HG02571 (cell line): ENCODE data around the gene DQX1.

Experiments used
- ATAC-seq: cut with Tn5 transposase; IDR thresholded peaks from one replicate; pipeline ENCODE4 v1.9.1; 2021; ENCODE audit warnings: mild to moderate bottlenecking, moderate library complexity; ENCODE audit not compliant: unreplicated experiment

The DQX1 gene

GRCh38 chr2:74534411-74534810 is 8.4 kb upstream of the DQX1 start:
- ATAC-seq: no peak

DNA sequence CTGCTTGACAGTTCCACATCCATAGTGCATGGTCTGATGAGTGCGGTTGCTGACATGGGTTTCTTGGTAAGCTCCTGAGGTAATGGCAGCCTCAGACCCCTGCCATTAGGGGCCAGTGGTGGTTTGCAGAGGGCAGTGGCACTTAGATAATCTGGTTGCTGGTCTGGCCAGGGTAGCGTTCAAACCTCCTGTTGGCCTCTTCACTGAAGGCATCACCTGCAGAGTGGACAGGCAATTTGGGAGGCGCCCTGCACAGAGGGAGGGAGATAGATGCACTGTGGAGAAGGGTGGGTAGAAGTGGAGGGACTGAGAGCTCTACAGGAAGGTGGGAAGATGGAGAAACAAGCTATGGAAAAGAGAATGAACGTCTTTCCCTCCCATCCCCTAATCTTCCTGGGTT is 7.4 kb upstream of the DQX1 start:
- ATAC-seq: no peak

- ATAC-seq: no peak
These were observed 6.2 kb upstream of the DQX1 start for GRCh38 chr2:74532222-74532621.

- ATAC-seq: no peak
These were observed 5.6 kb upstream of the DQX1 start for GRCh38 chr2:74531666-74532065.

DNA sequence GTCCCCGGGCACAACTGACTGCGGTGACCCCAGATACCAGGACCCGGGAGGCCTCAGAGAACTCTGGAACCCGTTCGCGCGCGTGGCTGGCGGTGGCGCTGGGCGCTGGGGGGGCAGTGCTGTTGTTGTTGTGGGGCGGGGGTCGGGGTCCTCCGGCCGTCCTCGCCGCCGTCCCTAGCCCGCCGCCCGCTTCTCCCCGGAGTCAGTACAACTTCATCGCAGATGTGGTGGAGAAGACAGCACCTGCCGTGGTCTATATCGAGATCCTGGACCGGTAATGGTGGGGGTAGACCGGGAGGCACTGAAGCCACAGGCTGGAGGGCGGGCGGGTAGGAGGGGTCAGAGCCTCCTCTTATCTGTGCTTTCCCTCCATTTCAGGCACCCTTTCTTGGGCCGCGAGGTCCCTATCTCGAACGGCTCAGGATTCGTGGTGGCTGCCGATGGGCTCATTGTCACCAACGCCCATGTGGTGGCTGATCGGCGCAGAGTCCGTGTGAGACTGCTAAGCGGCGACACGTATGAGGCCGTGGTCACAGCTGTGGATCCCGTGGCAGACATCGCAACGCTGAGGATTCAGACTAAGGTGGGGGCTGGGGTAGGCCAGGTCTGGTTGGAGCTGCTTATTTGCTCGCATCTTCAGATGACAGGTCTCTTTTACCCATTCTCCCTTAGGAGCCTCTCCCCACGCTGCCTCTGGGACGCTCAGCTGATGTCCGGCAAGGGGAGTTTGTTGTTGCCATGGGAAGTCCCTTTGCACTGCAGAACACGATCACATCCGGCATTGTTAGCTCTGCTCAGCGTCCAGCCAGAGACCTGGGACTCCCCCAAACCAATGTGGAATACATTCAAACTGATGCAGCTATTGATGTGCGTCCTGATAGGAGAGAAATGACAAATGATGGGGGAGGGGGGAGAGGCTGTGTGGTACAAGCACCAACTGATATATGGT is 4.5 kb upstream of the DQX1 start:
- no peak for ATAC-seq

DNA sequence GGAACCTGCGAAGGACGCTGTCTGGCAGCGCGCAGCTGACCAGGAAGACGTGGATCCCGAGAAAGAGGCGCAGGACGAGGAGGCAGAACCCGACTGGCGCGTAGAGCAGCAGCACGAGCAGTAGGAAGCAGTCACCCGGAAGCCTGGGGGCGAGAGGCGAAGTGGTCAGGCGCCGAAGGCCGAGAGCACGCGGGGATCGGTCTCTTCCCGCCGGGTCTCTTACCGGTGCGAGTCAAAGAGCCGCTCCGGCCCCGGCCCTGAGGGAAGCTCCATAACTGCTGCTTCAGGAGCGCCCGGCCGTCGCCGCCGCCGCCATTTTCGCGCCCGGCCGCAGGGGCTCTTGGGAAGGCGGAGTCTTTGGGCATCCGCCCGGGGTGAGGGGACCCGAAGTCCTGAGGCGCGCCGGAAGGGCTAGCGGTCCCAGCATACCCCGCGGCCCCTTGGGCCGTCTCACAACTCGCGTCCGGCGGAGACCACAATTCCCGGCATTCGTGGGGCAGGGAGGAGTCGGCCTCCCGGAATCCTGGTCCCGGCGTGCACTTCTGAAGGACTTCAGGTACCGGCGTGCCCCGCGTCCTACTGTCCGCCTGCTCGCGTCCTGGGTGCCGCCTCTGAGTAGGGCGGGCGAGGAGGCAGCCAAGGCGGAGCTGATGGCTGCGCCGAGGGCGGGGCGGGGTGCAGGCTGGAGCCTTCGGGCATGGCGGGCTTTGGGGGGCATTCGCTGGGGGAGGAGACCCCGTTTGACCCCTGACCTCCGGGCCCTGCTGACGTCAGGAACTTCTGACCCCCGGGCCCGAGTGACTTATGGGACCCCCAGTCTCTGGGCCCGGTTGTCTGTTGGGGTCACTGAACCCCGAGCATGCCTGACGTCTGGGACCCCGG is 3.6 kb upstream of the DQX1 start, which contains the start of the genes AUP1 and HTRA2:
Gene AUP1 (minus strand): TSS at position 350 of the 882 bp plus-strand sequence. CDS start 77 bp downstream, at position 273.
Gene HTRA2 (plus strand): TSS at position 577 of the 882 bp plus-strand sequence. CDS start 74 bp downstream, at position 651.
- ATAC-seq: peak; percentile 76

DNA sequence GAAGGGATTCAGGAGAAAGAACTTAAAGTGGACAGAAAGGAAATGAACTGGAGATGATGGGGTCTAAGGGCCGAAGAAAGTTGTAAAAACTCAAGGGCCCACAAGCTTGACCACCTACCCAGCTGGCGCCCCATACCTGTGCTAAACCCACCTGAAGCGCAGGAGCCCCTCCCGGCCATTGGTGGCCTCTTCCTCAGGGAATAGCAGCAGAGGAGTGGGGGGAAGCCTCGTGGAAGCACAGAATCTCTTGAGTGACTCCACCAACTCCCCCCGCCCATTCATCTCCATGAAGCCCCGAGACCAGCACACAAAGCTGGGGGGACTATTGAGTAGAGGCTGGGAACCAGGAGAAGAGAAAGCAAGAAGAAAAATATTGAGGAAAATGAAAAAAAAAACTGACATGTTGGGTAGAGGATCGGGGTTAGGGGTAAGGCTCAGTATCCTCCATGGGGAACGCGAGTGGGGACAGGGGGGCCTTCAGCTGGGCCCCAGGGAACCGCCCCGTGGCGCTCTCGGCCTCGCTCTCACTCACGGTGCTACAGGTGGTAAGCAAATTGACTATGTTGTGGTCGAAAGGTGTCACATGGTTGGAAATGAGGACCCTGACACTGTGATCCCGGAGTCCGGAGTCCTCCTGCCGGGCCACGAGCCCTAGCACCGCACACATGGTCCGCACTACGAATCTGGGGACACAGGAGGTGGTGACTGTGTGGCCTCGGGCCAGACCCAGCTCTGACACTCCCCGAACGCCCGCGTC is 2.7 kb upstream of the DQX1 start:
- ATAC-seq: peak; percentile 8

DNA sequence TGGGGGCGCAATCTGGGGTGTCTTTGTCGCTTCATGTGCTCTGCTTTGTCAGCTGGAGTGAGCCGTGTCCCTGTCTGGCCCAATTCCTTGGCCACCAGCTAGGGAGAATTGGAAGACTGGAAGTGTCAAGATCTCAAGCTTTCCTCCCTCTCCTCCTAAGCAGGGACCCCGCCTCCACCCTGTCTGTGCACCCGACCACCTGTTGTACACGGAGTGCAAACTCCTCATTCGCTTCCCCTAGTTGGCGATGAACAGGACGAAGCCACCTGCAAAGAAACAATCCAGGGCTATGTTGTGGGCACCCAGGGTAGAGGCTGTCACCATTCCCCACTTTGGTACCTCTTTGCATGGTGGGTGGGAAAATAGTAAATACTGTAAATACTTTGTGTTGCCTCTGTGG is 1.7 kb upstream of the DQX1 start:
- no peak for ATAC-seq

DNA sequence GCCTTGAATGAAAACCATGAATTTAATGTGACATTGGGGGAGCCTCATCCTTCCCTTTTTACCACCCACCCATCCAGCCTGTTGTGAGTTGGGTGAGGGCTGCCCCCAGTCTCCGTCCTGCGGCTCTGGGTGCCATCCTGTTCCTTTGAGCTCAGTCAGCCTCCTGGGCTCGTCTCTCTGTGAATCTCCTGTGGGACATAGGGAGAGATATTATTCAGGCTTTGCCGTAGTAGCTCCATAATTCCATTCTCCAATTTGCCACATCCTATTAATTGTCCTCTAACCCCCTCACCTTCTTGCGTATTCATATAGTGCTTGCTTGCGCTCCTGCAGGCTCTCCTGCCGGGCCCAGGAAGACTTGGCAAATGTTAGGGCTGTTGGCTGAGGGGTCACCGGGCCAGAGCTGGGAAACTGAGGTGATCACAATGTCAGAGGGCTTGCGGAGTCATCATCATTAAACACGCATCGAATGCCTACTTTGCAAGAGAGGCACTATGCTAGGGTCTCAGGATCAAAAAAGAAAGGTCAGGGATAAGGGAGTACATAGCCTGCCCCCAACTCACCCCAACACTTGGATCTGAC is 709 bp upstream of the DQX1 start:
- ATAC-seq: no peak

GRCh38 chr2:74524955-74525716 is 895 bp downstream of the DQX1 start:
- no peak for ATAC-seq

- no peak for ATAC-seq
These were observed 2.0 kb downstream of the DQX1 start for GRCh38 chr2:74524005-74524404.

DNA sequence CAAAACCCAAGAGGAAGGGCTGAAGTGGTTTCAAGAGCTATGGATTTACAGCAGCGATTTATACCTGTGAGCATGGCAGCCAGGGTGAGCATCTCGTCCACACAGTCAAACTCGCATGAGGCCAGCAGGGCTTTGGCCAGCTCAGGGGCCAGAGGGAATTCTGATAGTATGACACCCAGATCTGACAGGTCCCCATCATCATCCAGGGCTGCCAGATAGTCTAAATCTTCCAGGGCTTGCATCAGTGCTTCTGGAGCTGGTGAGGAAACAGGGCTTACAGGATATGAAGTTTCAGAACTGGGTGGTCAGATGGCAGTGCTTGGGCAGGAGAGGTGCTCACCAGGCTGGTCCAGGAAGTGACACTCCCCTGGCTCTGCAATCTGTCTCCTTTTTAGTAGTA is 3.5 kb downstream of the DQX1 start:
- no peak for ATAC-seq

- ATAC-seq: no peak
These were observed 9.4 kb downstream of the DQX1 start for GRCh38 chr2:74516650-74517049.

- ATAC-seq: no peak
These were observed 9.9 kb downstream of the DQX1 start for GRCh38 chr2:74515981-74516633.

DNA sequence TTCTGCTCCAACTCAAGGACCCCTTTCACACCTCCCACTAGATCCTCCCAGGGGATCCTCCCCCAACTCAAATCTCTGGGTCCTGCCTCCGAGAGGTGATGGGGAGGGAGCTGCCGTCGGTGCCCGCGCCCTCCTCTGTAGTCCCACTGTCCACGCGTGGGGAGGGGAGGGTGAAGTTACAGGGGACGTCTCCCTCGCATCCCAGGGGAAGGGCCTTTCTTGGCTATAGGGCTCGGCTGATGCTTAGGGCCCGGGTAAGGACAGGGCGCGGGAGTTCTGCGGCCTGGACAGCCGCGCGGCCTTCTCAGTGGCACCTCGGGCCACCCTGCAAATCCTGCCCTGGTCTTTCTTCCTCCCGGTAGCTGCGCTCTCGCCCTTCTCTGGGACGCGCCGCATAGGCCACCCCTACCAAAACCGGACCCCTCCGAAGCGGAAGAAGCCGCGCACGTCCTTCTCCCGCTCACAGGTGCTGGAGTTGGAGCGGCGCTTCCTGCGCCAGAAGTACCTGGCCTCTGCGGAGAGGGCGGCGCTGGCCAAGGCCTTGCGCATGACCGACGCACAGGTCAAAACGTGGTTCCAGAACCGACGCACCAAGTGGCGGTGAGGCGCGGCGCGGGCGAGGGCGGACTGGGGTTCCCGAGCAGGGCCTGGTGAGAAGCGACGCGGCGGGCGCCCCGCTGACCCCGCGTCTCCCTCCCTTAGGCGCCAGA is 10.6 kb downstream of the DQX1 start:
- ATAC-seq: no peak

DNA sequence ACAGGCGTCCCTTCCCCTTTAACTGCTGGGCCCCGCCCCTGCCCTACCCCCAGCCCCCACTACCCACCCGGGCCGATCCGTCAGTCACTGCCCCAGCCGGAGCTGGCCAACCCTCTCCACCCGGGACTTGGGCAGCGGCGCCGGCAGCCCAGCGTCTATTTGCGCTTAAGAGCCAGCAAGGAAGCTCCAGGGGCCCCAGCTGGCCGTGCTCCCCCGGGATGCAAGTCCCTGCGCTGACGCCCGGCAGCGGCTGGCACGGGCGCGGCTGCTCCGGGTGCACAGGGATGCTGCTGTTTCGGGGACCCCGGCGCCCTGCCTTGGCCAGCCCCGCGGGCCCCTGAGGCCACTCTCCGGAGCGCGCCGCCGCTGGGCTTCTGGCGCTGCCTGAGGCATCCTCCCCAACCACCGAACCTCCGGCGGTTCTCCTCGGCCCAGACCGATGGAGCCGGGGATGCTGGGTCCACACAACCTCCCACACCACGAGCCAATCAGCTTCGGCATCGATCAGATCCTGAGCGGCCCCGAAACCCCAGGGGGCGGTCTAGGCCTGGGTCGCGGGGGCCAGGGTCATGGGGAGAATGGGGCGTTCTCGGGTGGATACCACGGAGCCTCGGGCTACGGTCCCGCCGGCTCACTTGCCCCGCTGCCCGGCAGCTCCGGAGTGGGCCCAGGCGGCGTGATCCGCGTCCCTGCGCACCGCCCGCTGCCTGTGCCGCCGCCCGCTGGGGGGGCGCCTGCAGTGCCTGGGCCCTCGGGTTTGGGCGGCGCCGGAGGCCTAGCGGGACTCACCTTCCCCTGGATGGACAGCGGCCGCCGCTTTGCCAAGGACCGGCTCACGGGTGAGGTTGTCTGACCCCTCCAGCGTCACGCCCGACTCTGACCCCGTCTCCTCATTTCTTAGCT is 11.4 kb downstream of the DQX1 start, which contains the start of gene TLX2:
Gene TLX2 (plus strand): TSS at position 83 of the 903 bp plus-strand sequence. CDS start 357 bp downstream, at position 440.
- ATAC-seq: no peak

DNA sequence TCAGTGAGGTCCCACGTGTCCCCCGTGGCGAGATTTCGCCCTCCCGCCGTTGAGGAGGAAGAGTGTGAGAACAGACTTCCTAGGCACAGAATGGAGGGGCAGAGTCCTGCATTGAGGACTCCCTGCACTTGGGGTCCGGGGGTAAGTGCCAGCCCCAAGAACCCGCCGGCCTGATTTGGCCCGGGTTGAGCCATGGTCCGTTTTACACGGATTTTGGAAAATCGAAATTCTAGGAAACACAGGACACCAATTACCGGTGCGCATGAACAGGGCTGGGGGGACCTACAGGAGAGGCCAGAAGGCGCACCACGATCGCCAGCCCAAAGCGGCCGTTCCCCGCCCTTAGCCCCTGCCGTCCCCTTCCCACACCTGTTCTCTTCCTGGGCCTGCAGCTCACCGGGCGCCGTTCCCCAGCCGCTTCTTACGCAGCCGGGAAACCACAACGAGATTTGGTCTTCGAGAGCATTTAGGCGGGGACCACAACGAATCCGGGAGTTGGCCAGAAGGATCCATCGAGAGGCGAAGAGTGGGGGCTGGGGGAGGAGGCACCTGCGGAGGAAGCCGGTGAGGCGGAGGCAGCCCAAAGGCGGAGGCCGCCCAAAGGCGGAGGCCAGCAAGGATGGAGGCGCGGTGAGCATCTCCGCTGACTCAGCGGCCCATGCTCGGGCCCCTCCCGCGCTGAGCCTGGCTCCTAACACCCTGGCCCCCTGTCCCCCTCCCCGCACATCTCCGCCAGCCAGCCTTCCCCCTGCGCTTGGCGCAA is 12.2 kb downstream of the DQX1 start:
- ATAC-seq: no peak
